ENCODE data around the gene TRIP12.

- no peak for TF ChIP-seq CTCF (IDR thresholded peaks at IDR 0.05; ENCODE audit: insufficient read depth, low read length, poor library complexity, severe bottlenecking)
- no peak for TF ChIP-seq EZH2phosphoT487 (conservative IDR thresholded peaks at IDR 0.05; ENCODE audit: low read length)
Observed at GRCh38 chr2:229860334-229860733, 61.5 kb downstream of the TRIP12 start.
